ENCODE measurements around the gene MAPK8. TPM values are rescaled to one million over a fixed set of nuclear protein-coding genes. Genes with fewer than 3 reads are reported as not detected.

The MAPK8 gene
- total and polyA plus RNA-seq, 9 of the 15 experiments (the other 6 are each of a cell fraction or from before 2014, with no cell fraction given), result 6.4 to 159 (median 71.0) TPM

- TF ChIP-seq AFF4 (CRISPR knock-in tag; IDR thresholded peaks at IDR 0.05), result no peak
- no peak for TF ChIP-seq NR1H2 (CRISPR knock-in tag; IDR thresholded peaks at IDR 0.05)
- peak; percentile 58 for TF ChIP-seq PKNOX1 (IDR thresholded peaks at IDR 0.05)
- TF ChIP-seq PBX2 (CRISPR knock-in tag; IDR thresholded peaks at IDR 0.05; ENCODE audit: low read depth), result no peak
- peak; percentile 45; the same call in 1 of the 2 replicates for TF ChIP-seq PBX2 (tag; conservative IDR thresholded peaks at IDR 0.05; ENCODE audit: low read depth)
- TF ChIP-seq RBFOX2 (IDR thresholded peaks at IDR 0.05; ENCODE audit: low read depth, low read length), result no peak
- no peak for TF ChIP-seq TARDBP (IDR thresholded peaks at IDR 0.05)
- TF ChIP-seq DLX4 (CRISPR knock-in tag; IDR thresholded peaks at IDR 0.05), result no peak
- TF ChIP-seq SMAD2 (IDR thresholded peaks at IDR 0.05; ENCODE audit: low read depth, low read length), result no peak
- TF ChIP-seq ZFP91 (CRISPR knock-in tag; IDR thresholded peaks at IDR 0.05), result no peak
- TF ChIP-seq ZNF695 (CRISPR knock-in tag; IDR thresholded peaks at IDR 0.05), result no peak
- TF ChIP-seq FOXP1 (CRISPR knock-in tag; IDR thresholded peaks at IDR 0.05), result no peak
- TF ChIP-seq MEIS2 (IDR thresholded peaks at IDR 0.05; ENCODE audit: partially characterized antibody), result peak; percentile 35
- TF ChIP-seq ZNF79 (CRISPR knock-in tag; IDR thresholded peaks at IDR 0.05; ENCODE audit: low read depth), result no peak
- TF ChIP-seq CREB5 (CRISPR knock-in tag; IDR thresholded peaks at IDR 0.05), result no peak
- no peak for TF ChIP-seq ZNF143 (CRISPR knock-in tag; IDR thresholded peaks at IDR 0.05)
Observed at GRCh38 chr10:48285710-48286109, 20.8 kb upstream of the MAPK8 start (continued).

Data from K562 (cell line).